Measurements from ENCODE around the gene PC.

GRCh38 chr11:66844496-66845142, 113.6 kb downstream of the PC start:
- TF ChIP-seq EZH2 (IDR thresholded peaks at IDR 0.05; ENCODE audit: borderline replicate concordance) (no peak), CTCF (IDR thresholded peaks at IDR 0.05; ENCODE audit: poor library complexity) (no peak), EZH2phosphoT487 (IDR thresholded peaks at IDR 0.05; ENCODE audit: low read depth, severe bottlenecking, unreplicated experiment) (no peak)

Data from hepatocyte (in vitro differentiated cells).